DOHH2 (cell line): Measurements from ENCODE around the gene HCN2.

Source experiments
- H3F3A ChIP-seq: fragments of 200-600 bp; sonication (generic), shearing (Covaris generic); 2 replicates; pipeline ENCODE4 v1.6.0; 2016; ENCODE audit warnings: antibody characterized with exemption, mild to moderate bottlenecking; ENCODE audit not compliant: control insufficient read depth, insufficient read depth
- H3K27ac ChIP-seq: fragments of 200-600 bp; sonication (generic); 2 replicates; pipeline ENCODE4 v1.5.1; 2014; ENCODE audit warnings: low read depth, mild to moderate bottlenecking, low read length, moderate library complexity
- H3K27me3 ChIP-seq: fragments of 200-600 bp; sonication (generic); 2 replicates; pipeline ENCODE4 v1.6.1; 2014; ENCODE audit warnings: mild to moderate bottlenecking, low read length, mixed read lengths; ENCODE audit not compliant: control insufficient read depth
- H3K36me3 ChIP-seq: fragments of 200-600 bp; sonication (generic); 2 replicates; pipeline ENCODE4 v1.6.1; 2014; ENCODE audit warnings: mild to moderate bottlenecking, low read length, moderate library complexity, mixed read lengths; ENCODE audit not compliant: control insufficient read depth
- H3K4me1 ChIP-seq: fragments of 200-600 bp; sonication (generic); 2 replicates; pipeline ENCODE4 v1.6.1; 2014; ENCODE audit warnings: mild to moderate bottlenecking, low read length, mixed read lengths; ENCODE audit not compliant: control insufficient read depth
- H3K4me2 ChIP-seq: fragments of 200-600 bp; sonication (generic); 2 replicates; pipeline ENCODE4 v1.6.0; 2014; ENCODE audit warnings: mild to moderate bottlenecking, low read length, moderate library complexity
- H3K4me3 ChIP-seq: fragments of 200-600 bp; sonication (generic); 2 replicates; pipeline ENCODE4 v1.5.1; 2014; ENCODE audit warnings: mild to moderate bottlenecking, low read length, mixed read lengths
- H3K79me2 ChIP-seq: fragments of 200-600 bp; sonication (generic); 2 replicates; pipeline ENCODE4 v1.6.1; 2014; ENCODE audit warnings: mild to moderate bottlenecking, low read length, mixed read lengths; ENCODE audit not compliant: control insufficient read depth
- H3K9me2 ChIP-seq: fragments of 200-600 bp; sonication (generic); replicated peaks from 2 replicates; pipeline ENCODE4 v1.6.1; 2014; ENCODE audit warnings: mild to moderate bottlenecking, low read length, mixed read lengths; ENCODE audit not compliant: control insufficient read depth
- H3K9me3 ChIP-seq: fragments of 200-600 bp; sonication (generic); 2 replicates; pipeline ENCODE4 v1.6.1; 2014; ENCODE audit warnings: antibody characterized with exemption, low read length, mixed read lengths; ENCODE audit not compliant: control insufficient read depth, insufficient read depth
- H4K20me1 ChIP-seq: fragments of 200-600 bp; sonication (generic); 2 replicates; pipeline ENCODE4 v1.6.0; 2014; ENCODE audit warnings: low read depth, mild to moderate bottlenecking, antibody characterized with exemption, low read length, moderate library complexity; ENCODE audit not compliant: control insufficient read depth, insufficient read depth
- EZH2phosphoT487 ChIP-seq: fragments of 200-600 bp; sonication (generic); IDR thresholded peaks from 2 replicates; pipeline ENCODE4 v1.6.1; 2017; ENCODE audit warnings: borderline replicate concordance, mild to moderate bottlenecking, antibody characterized with exemption, low read length, moderate library complexity, mixed read lengths
- TF ChIP-seq, protein P1 (sequence below): fragments of 200-600 bp; sonication (generic); IDR thresholded peaks from one replicate; pipeline ENCODE4 v1.5.1; 2014; ENCODE audit warnings: antibody characterized with exemption, mild to moderate bottlenecking, low read depth, low read length; ENCODE audit not compliant: poor library complexity, severe bottlenecking

Gene HCN2

GRCh38 chr19:644363-644762, 54.7 kb downstream of the HCN2 start:
- Histone ChIP-seq H3K4me1 (peaks cover 9% of the 10 kb centered on the region), H3K27me3 (no peaks in the 10 kb centered on the region), H3K4me2 (no peak overlapping the region), H3F3A (no peaks in the 10 kb centered on the region), H4K20me1 (peaks cover 2% of the 10 kb centered on the region; the same call in 1 of the 2 replicates), H3K9me3 (no peaks in the 10 kb centered on the region), H3K9me2 (no peaks in the 10 kb centered on the region), H3K27ac (no peak overlapping the region), H3K4me3 (no peak overlapping the region), H3K79me2 (no peaks in the 10 kb centered on the region), H3K36me3 (peaks cover 44% of the 10 kb centered on the region)
- no peak for TF ChIP-seq EZH2phosphoT487
- TF ChIP-seq, protein P1, sequence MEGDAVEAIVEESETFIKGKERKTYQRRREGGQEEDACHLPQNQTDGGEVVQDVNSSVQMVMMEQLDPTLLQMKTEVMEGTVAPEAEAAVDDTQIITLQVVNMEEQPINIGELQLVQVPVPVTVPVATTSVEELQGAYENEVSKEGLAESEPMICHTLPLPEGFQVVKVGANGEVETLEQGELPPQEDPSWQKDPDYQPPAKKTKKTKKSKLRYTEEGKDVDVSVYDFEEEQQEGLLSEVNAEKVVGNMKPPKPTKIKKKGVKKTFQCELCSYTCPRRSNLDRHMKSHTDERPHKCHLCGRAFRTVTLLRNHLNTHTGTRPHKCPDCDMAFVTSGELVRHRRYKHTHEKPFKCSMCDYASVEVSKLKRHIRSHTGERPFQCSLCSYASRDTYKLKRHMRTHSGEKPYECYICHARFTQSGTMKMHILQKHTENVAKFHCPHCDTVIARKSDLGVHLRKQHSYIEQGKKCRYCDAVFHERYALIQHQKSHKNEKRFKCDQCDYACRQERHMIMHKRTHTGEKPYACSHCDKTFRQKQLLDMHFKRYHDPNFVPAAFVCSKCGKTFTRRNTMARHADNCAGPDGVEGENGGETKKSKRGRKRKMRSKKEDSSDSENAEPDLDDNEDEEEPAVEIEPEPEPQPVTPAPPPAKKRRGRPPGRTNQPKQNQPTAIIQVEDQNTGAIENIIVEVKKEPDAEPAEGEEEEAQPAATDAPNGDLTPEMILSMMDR = no peak

DNA sequence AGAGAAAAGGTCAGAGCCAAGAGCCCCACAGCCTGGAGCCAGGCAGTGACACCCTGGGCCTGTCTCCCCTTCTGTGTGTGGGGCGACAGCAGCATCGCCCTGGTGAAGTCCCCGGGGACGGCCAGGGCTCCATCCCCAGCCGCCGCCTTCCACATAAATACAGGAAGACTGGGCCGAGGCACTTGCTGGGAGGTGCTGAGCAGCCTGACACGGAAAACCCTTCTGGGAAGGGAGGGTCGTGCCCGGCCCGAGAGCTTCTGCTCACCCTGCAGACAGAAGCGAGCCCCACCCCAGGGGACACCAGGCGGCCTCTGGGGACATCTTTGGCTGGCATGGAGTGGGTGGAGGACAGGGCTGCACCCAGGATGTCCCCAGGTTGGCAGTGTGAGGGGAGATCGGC, 55.1 kb downstream of the HCN2 start:
- no peak overlapping the region for H3K4me2 ChIP-seq
- no peaks in the 10 kb centered on the region for H3K9me3 ChIP-seq
- H3K27ac ChIP-seq = no peak overlapping the region
- peaks cover 48% of the 10 kb centered on the region for H3K36me3 ChIP-seq
- peaks cover 8% of the 10 kb centered on the region; the same call in 1 of the 2 replicates for H3K4me1 ChIP-seq
- H3K27me3 ChIP-seq = no peaks in the 10 kb centered on the region
- H4K20me1 ChIP-seq = peaks cover 2% of the 10 kb centered on the region; the same call in 1 of the 2 replicates
- H3K79me2 ChIP-seq = no peaks in the 10 kb centered on the region
- no peak for TF ChIP-seq EZH2phosphoT487
- H3K9me2 ChIP-seq = no peaks in the 10 kb centered on the region
- H3F3A ChIP-seq = no peaks in the 10 kb centered on the region
- no peak overlapping the region for H3K4me3 ChIP-seq

- no peaks in the 10 kb centered on the region for H3K9me2 ChIP-seq
- no peak for TF ChIP-seq EZH2phosphoT487
- TF ChIP-seq, protein P1 = no peak
- H3K4me3 ChIP-seq = no peak overlapping the region
- H3K36me3 ChIP-seq = peaks cover 55% of the 10 kb centered on the region
- no peaks in the 10 kb centered on the region for H3K9me3 ChIP-seq
- H4K20me1 ChIP-seq = no peaks in the 10 kb centered on the region
- no peak overlapping the region for H3K4me2 ChIP-seq
- peaks cover 5% of the 10 kb centered on the region; the same call in 1 of the 2 replicates for H3K79me2 ChIP-seq
- peaks cover 4% of the 10 kb centered on the region; the same call in 1 of the 2 replicates for H3K4me1 ChIP-seq
- no peaks in the 10 kb centered on the region for H3F3A ChIP-seq
- no peak overlapping the region for H3K27ac ChIP-seq
- no peaks in the 10 kb centered on the region for H3K27me3 ChIP-seq
Measured at GRCh38 chr19:645912-646778, 56.5 kb downstream of the HCN2 start.
